Right lobe of liver (tissue), 6 donors: Measurements from ENCODE around the gene PIRT. TPM values are rescaled to one million over a fixed set of nuclear protein-coding genes. Genes with fewer than 3 reads are reported as not detected.

Experiments
- ATAC-seq, 4 donors: fragments of 200-7000 bp; cut with Tn5 transposase; one replicate each; pipeline ENCODE4 v1.9.1; 2020; ENCODE audit warnings: mild to moderate bottlenecking in 4 of 4, moderate library complexity in 4 of 4
- DNase-seq, 3 donors: peaks; one replicate each; pipeline ENCODE4 v3.0.0-alpha.2; 2020
- H3K27ac ChIP-seq, 3 donors: fragments of 200-600 bp; one replicate each; pipeline ENCODE4 v1.8.0; 2022
- H3K27me3 ChIP-seq, 2 donors: fragments of 200-600 bp; one replicate each; pipeline ENCODE4 v1.8.0; 2022
- H3K36me3 ChIP-seq, 4 donors: fragments of 200-600 bp; sonication (generic) in 1 of 4; one replicate each; pipeline versions ENCODE4 v1.5.1 to v1.8.0; 2017 to 2022; ENCODE audit warnings: control low read depth in 1 of 4
- H3K4me1 ChIP-seq, 4 donors: fragments of 200-600 bp; sonication (generic) in 1 of 4; one replicate each; pipeline versions ENCODE4 v1.5.1 to v1.8.0; 2017 to 2022; ENCODE audit warnings: control low read depth in 1 of 4
- H3K4me3 ChIP-seq, 3 donors: fragments of 200-600 bp; one replicate each; pipeline ENCODE4 v1.8.0; 2022
- H3K9me3 ChIP-seq, 4 donors: fragments of 200-600 bp; sonication (generic) in 1 of 4; one replicate each; pipeline versions ENCODE4 v1.5.1 to v1.8.0; 2017 to 2022; ENCODE audit warnings: control low read depth in 1 of 4
- POLR2A ChIP-seq: fragments of 450-650 bp; IDR thresholded peaks from one replicate; pipeline ENCODE4 v1.6.1; 2017; ENCODE audit warnings: antibody characterized with exemption, mild to moderate bottlenecking
- WGBS: methylation state at CpG from one replicate; pipeline ENCODE4 v1.1.6; 2018; ENCODE audit warnings: low coverage, low lambda C conversion rate; ENCODE audit not compliant: insufficient coverage; ENCODE audit errors: missing lambda C conversion rate; 5-methylcytosine and 5-hydroxymethylcytosine counted together
- intact Hi-C, 2 donors: fragments of 100-400 bp; cut with DNase I; formaldehyde crosslinking; loops; one replicate each; pipeline versions ENCODE4 v1.11.2 to v1.14.1; 2022
- total RNA-seq, 6 experiments: library from RNA; depleted of rRNA in 2 of 6; stranded (reverse); fragments of >200 nt in 2 of 6; fragmentation: NEBNext Ultra II Directional in 3 of 6; extraction: Animal tissue kit (Norgen Biotek cat#: 25700) in 3 of 6; gene quantifications; one replicate each; pipeline versions ENCODE4 v1.1.0 to v1.2.4, GENCODE V29; 2016 to 2023
- TF ChIP-seq, protein P1 (sequence below), 4 donors: fragments of 200-600 bp in 3 of 4; fragments of 450-650 bp in 1 of 4; IDR thresholded peaks; one replicate each; pipeline versions ENCODE4 v1.5.1 to v1.8.0; 2016 to 2022; ENCODE audit warnings: antibody characterized with exemption in 4 of 4, mild to moderate bottlenecking in 2 of 4
- donor health status: DM: no; HTN: yes; CAD: no.
- donor health status: DM: no; HTN: no; CAD: no.
- donor health status: DM: no; HTN: no; CAD: no.
- donor health status: DM: no; HTN: yes; CAD: no.
- donor health status: DM: no; HTN: yes; CAD: no.

Gene PIRT
- total RNA-seq, 6 experiments from 2014 or later = not detected

- Histone ChIP-seq H3K9me3 (no peaks in the 10 kb centered on the region), H3K27me3 (no peaks in the 10 kb centered on the region), H3K36me3 (no peaks in the 10 kb centered on the region), H3K4me1 (peaks cover 0 to 20% (median 13%) of the 10 kb centered on the region in 4 donors), H3K27ac (no peak overlapping the region), H3K4me3 (no peak overlapping the region)
- TF ChIP-seq POLR2A = no peak
- TF ChIP-seq, protein P1, sequence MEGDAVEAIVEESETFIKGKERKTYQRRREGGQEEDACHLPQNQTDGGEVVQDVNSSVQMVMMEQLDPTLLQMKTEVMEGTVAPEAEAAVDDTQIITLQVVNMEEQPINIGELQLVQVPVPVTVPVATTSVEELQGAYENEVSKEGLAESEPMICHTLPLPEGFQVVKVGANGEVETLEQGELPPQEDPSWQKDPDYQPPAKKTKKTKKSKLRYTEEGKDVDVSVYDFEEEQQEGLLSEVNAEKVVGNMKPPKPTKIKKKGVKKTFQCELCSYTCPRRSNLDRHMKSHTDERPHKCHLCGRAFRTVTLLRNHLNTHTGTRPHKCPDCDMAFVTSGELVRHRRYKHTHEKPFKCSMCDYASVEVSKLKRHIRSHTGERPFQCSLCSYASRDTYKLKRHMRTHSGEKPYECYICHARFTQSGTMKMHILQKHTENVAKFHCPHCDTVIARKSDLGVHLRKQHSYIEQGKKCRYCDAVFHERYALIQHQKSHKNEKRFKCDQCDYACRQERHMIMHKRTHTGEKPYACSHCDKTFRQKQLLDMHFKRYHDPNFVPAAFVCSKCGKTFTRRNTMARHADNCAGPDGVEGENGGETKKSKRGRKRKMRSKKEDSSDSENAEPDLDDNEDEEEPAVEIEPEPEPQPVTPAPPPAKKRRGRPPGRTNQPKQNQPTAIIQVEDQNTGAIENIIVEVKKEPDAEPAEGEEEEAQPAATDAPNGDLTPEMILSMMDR (IDR thresholded peaks at IDR 0.05) = no peak
- 85% methylated on average over 11 of the region's 14 CpGs for WGBS
- ATAC-seq (no peak), DNase-seq (no peak)
- intact Hi-C loops = no loop called here
Observed at GRCh38 chr17:10802496-10803284, 35.2 kb downstream of the PIRT start.

DNA sequence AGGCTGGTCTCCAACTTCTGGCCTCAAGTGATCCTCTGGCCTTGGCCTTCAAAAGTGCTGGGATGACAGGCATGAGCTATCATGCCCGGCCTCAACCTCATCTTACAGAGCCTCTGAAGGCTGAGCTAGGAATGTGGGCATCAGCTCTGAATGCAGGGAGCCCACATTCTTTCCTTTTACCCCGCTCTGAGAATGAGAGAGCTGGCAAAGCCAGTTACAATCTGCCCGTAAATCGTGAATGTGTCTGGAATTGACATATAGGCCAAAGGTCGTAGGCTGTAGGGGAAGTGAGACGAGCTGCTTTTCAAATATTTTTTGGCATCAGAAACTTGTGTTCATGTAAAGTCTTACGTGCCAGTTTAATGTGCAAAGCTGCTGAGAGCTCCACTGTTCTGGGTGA, 38.5 kb downstream of the PIRT start:
- ATAC-seq = peak; percentile 31 to 70 (median 51)
- peak overlapping the region in 2 of 3 donors; percentile 23 to 44 for H3K27ac ChIP-seq
- TF ChIP-seq POLR2A = no peak
- TF ChIP-seq, protein P1 (IDR thresholded peaks at IDR 0.05) = no peak
- intact Hi-C loops = no loop called here
- H3K4me1 ChIP-seq = peaks cover 0 to 24% (median 16%) of the 10 kb centered on the region in 4 donors
- H3K9me3 ChIP-seq = no peaks in the 10 kb centered on the region
- H3K36me3 ChIP-seq = no peaks in the 10 kb centered on the region
- WGBS = 37% methylated on average over 7 of the region's 7 CpGs
- H3K4me3 ChIP-seq = no peak overlapping the region
- no peak for DNase-seq
- no peaks in the 10 kb centered on the region for H3K27me3 ChIP-seq

DNA sequence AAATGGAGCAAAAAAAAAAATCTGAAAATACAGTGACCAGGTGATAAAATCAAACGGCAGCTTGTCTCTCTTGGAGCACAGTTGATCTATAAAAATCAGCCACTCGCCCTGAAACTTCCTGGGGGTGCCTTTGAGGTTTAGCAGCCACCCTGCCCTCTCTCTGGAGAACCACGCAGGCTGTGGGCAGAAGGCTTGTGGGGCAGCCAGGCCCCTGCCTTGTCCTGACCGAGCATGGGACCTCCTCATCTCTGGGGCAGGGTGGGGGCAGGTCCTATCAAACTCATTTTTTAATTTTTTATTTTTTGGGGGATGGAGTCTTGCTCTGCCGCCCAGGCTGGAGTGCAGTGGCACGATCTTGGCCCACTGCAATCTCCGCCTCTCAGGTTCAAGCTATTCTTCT, 39.0 kb downstream of the PIRT start:
- DNase-seq (no peak), ATAC-seq (peak in 2 of 4 donors; percentile 4 to 5)
- Histone ChIP-seq H3K27me3 (no peaks in the 10 kb centered on the region), H3K9me3 (no peaks in the 10 kb centered on the region), H3K4me1 (peaks cover 0 to 24% (median 16%) of the 10 kb centered on the region in 4 donors), H3K4me3 (no peak overlapping the region), H3K36me3 (no peaks in the 10 kb centered on the region), H3K27ac (peak overlapping the region in 2 of 3 donors; percentile 23 to 44)
- 71% methylated on average over 7 of the region's 7 CpGs for WGBS
- intact Hi-C loops = no loop called here
- TF ChIP-seq POLR2A = no peak
- TF ChIP-seq, protein P1 (IDR thresholded peaks at IDR 0.05) = no peak

DNA sequence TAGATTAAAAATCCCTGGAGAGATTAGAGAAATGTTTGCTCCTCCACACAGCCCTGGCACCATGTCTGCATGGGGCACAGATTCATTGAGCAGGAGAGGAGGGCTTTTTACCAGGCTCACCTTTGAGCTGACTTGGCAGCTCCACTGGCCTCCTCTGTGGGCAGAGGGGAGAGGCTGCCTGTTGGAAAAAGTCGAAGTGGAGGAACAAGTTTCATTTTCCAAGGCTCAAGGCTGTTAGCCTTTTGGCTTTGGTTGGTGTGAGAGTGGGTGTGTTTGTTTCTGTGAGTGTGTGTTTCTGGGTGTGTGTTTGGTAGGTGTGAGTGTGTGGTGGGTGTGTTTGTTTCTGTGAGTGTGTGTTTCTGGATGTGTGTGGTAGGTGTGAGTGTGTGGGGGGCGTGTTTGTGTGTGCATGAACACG, 39.5 kb downstream of the PIRT start:
- Histone ChIP-seq H3K4me3 (no peak overlapping the region), H3K9me3 (no peaks in the 10 kb centered on the region), H3K4me1 (peaks cover 0 to 24% (median 16%) of the 10 kb centered on the region in 4 donors), H3K36me3 (no peaks in the 10 kb centered on the region), H3K27ac (peak overlapping the region; percentile 8 to 44 (median 23)), H3K27me3 (no peaks in the 10 kb centered on the region)
- 19% methylated on average over 3 of the region's 3 CpGs for WGBS
- TF ChIP-seq, protein P1 (IDR thresholded peaks at IDR 0.05) = no peak
- TF ChIP-seq POLR2A = no peak
- peak in 2 of 3 donors; percentile 58 to 60 for DNase-seq
- intact Hi-C loops = no loop called here
- ATAC-seq = peak; percentile 72 to 87 (median 82)
